ENCODE results near the gene SYT13.

The SYT13 gene

DNA sequence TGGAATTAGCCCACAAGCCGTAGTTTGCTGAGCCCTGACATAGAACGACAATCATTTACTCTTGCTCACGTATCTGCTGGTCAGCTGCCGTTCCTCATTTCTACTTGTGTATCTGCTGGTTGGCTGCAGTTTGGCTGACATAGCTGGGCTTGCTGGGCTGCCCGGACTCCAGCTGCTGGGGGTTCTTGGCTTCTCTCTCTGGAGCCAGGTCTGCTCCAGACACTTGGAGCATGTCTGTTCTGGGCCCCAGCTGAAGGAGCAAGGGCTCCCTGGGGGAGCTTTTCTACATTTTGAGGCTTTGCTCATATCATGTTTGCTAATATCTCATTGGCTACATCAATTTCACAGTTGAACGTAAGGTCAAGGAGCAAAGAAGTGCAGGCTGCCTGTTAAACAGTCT is 92.4 kb downstream of the SYT13 start:
- Histone ChIP-seq H3F3A (ENCODE audit: insufficient read depth, low read length) (no peaks in the 10 kb centered on the region), H3K4me1 (ENCODE audit: insufficient read depth, low read length, severe bottlenecking) (no peaks in the 10 kb centered on the region), H3K27ac (ENCODE audit: low read depth, low read length, poor library complexity, severe bottlenecking) (no peak overlapping the region), H3K79me2 (ENCODE audit: insufficient read depth, low read length) (no peaks in the 10 kb centered on the region), H3K9me2 (ENCODE audit: low read depth, low read length) (no peaks in the 10 kb centered on the region), H3K4me3 (ENCODE audit: low read depth, low read length, poor library complexity, severe bottlenecking) (no peak overlapping the region), H4K20me1 (ENCODE audit: insufficient read depth, low read length) (no peaks in the 10 kb centered on the region), H3K27me3 (ENCODE audit: insufficient read depth, low read length) (no peaks in the 10 kb centered on the region), H2AFZ (ENCODE audit: low read length) (no peak overlapping the region), H3K9ac (ENCODE audit: low read length) (no peak overlapping the region), H3K9me3 (ENCODE audit: low read length) (no peaks in the 10 kb centered on the region), H3K4me2 (ENCODE audit: low read length) (no peak overlapping the region), H3K36me3 (ENCODE audit: insufficient read depth, low read length) (no peaks in the 10 kb centered on the region)
- TF ChIP-seq EZH2 (IDR thresholded peaks at IDR 0.05; ENCODE audit: borderline replicate concordance, low read length) (no peak), CTCF (IDR thresholded peaks at IDR 0.05; ENCODE audit: low read length) (no peak)

Data from OCI-LY1 (cell line).